Adrenal gland (tissue), 12 donors: Measurements from ENCODE around the gene PDGFRB. TPM values are rescaled to one million over a fixed set of nuclear protein-coding genes. Genes with fewer than 3 reads are reported as not detected.

Experiments
- DNase-seq, 7 donors: peaks; one replicate each; pipeline ENCODE4 v3.0.0-alpha.2; 2019 to 2020
- H3K27ac ChIP-seq, 5 donors: fragments of 200-600 bp; sonication (generic) in 4 of 5; 1 replicate in 3 of 5; 2 replicates in 2 of 5; pipeline versions ENCODE4 v1.5.1 to v1.8.0; 2016 to 2020; ENCODE audit warnings: mild to moderate bottlenecking in 1 of 5
- H3K27me3 ChIP-seq: fragments of 200-600 bp; 2 replicates; pipeline ENCODE4 v1.8.0; 2021
- H3K36me3 ChIP-seq, 2 donors: fragments of 200-600 bp; replicated peaks in 1 of 2; 1 replicate in 1 of 2; 2 replicates in 1 of 2; pipeline versions ENCODE4 v1.5.1 to v1.8.0; 2018 to 2022
- H3K4me1 ChIP-seq, 2 donors: fragments of 200-600 bp; replicated peaks in 1 of 2; 1 replicate in 1 of 2; 2 replicates in 1 of 2; pipeline versions ENCODE4 v1.5.1 to v1.8.0; 2018 to 2021
- H3K4me3 ChIP-seq, 4 donors: fragments of 200-600 bp; sonication (generic) in 3 of 4; one replicate each; pipeline ENCODE4 v1.5.1; 2016 to 2018
- H3K9me3 ChIP-seq, 3 donors: fragments of 200-600 bp; sonication (generic) in 1 of 3; replicated peaks in 1 of 3; 1 replicate in 2 of 3; 2 replicates in 1 of 3; pipeline versions ENCODE4 v1.5.1 to v1.8.0; 2016 to 2021
- CTCF ChIP-seq, 6 experiments: fragments of 450-650 bp in 4 of 6; fragments of 200-600 bp in 2 of 6; sonication (generic) in 1 of 6; IDR thresholded peaks; 1 replicate in 5 of 6; 2 replicates in 1 of 6; pipeline versions ENCODE4 v1.5.1 to v1.8.0; 2016 to 2021; ENCODE audit warnings: antibody characterized with exemption in 6 of 6, mild to moderate bottlenecking in 2 of 6, moderate library complexity in 1 of 6
- POLR2A ChIP-seq, 2 donors: fragments of 450-650 bp; IDR thresholded peaks; one replicate each; pipeline ENCODE4 v1.6.1; 2017; ENCODE audit warnings: antibody characterized with exemption in 2 of 2, mild to moderate bottlenecking in 2 of 2, moderate library complexity in 1 of 2
- WGBS, 4 donors: extraction: QIAGEN DNeasy Blood & Tissue Kit in 2 of 4; methylation state at CpG; one replicate each; pipeline versions ENCODE4 v1.1.5 to v1.1.7; 2013 to 2017; 5-methylcytosine and 5-hydroxymethylcytosine counted together
- intact Hi-C, 2 donors: fragments of 100-400 bp; cut with DNase I; formaldehyde crosslinking; loops; one replicate each; pipeline versions ENCODE4 v1.14.1 to v1.15.0; 2022 to 2023
- polyA plus RNA-seq, 3 donors: library from polyadenylated mRNA; stranded (reverse); fragments of 200-250 nt in 2 of 3; fragments of 350-450 nt in 1 of 3; fragmentation: Illumina TruSeq in 1 of 3; extraction: RNeasy Lipid Tissue Mini Kit (QIAGEN cat#74804) in 1 of 3; gene quantifications; one replicate each; pipeline ENCODE4 v1.2.3, GENCODE V29; 2013 to 2014
- total RNA-seq, 9 donors: library from RNA; depleted of rRNA in 4 of 9; stranded (reverse); fragments of >200 nt in 4 of 9; fragments of 120-200 nt in 1 of 9; fragmentation: NEBNext Ultra II Directional in 1 of 9; extraction: Animal tissue kit (Norgen Biotek cat#: 25700) in 1 of 9; gene quantifications; one replicate each; pipeline versions ENCODE4 v1.1.0 to v1.2.4, GENCODE V29; 2013 to 2023
- donor health status: healthy with polysubstance abuse.
- donor health status: Bipolar disorder and iron deficiency.
- donor health status: DM: yes; HTN: yes; CAD: no.
- donor health status: DM: no; HTN: no; CAD: no.
- donor health status: DM: no; HTN: no; CAD: no.
- donor health status: DM: yes; HTN: yes; CAD: no.

Gene PDGFRB
- total and polyA plus RNA-seq, 12 donors = 21.3 to 188 (median 73.1) TPM

- Histone ChIP-seq H3K27ac (peak overlapping the region in 1 of 5 donors; percentile 44), H3K4me3 (no peak overlapping the region), H3K36me3 (peaks cover 0 to 9% of the 10 kb centered on the region in 2 donors), H3K9me3 (no peaks in the 10 kb centered on the region), H3K27me3 (no peaks in the 10 kb centered on the region), H3K4me1 (no peaks in the 10 kb centered on the region)
- no peak for DNase-seq
- TF ChIP-seq POLR2A (IDR thresholded peaks at IDR 0.05) (no peak), CTCF (IDR thresholded peaks at IDR 0.05) (no peak)
- WGBS, 4 donors = 89 to 100% (median 95%) methylated on average over 5 to 10 of the region's 10 CpGs
- intact Hi-C loops = no loop called here
Observed at GRCh38 chr5:150125334-150125733, 30.3 kb downstream of the PDGFRB start.

DNA sequence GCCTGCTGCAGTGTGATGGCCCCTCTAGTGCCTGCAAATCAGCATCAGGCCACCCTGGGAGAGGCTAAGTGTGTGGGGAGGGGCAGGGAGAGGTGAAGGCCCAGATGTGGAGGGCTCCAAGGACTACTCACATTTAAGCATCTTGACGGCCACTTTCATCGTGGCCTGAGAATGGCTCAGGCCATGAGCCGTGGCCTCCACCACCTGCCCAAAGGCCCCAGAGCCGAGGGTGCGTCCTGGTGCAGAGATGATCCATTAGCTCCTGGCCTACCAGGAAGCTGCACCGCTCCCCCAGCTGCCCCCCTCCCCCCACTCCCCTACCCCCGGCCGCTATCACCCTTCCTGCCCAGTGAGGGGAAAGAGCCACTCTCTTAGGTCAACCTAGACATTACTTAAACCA, 31.0 kb downstream of the PDGFRB start:
- 80 to 87% (median 86%) methylated on average over 5 to 8 of the region's 8 CpGs for WGBS, 4 donors
- no peaks in the 10 kb centered on the region for H3K4me1 ChIP-seq
- no peaks in the 10 kb centered on the region for H3K27me3 ChIP-seq
- H3K4me3 ChIP-seq = no peak overlapping the region
- no peak for DNase-seq
- H3K27ac ChIP-seq = no peak overlapping the region
- H3K9me3 ChIP-seq = no peaks in the 10 kb centered on the region
- H3K36me3 ChIP-seq = peaks cover 0 to 9% of the 10 kb centered on the region in 2 donors
- intact Hi-C loops = no loop called here
- TF ChIP-seq POLR2A (IDR thresholded peaks at IDR 0.05) = no peak
- TF ChIP-seq CTCF (IDR thresholded peaks at IDR 0.05) = no peak

DNA sequence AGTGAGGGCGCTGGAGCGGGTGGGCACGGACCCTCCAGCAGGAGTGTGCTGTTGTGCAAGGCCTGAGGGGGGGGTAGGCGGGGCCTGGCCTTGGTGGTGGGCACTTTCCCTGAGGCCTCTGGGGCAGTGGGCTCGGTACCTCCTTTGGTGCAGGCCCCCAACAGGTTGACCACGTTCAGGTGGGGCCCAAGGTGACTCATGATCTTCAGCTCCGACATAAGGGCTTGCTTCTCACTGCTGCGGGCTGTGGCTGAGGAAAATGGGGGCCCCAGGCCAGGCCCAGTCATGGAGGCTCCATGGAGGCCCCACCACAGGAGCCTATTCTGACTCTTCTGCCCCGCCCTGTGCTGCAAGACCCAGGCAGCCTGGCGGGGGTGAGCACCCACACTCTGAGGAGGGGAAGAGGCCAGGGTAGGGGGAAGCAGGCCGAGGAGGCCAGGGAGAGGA, 31.5 kb downstream of the PDGFRB start:
- Histone ChIP-seq H3K27ac (no peak overlapping the region), H3K4me3 (no peak overlapping the region), H3K9me3 (no peaks in the 10 kb centered on the region), H3K36me3 (peaks cover 0 to 9% of the 10 kb centered on the region in 2 donors), H3K27me3 (no peaks in the 10 kb centered on the region), H3K4me1 (no peaks in the 10 kb centered on the region)
- DNase-seq = no peak
- WGBS, 4 donors = 77 to 84% (median 83%) methylated on average over 6 to 11 of the region's 11 CpGs
- no peak for TF ChIP-seq CTCF (IDR thresholded peaks at IDR 0.05)
- TF ChIP-seq POLR2A (IDR thresholded peaks at IDR 0.05) = no peak
- intact Hi-C loops = no loop called here

DNA sequence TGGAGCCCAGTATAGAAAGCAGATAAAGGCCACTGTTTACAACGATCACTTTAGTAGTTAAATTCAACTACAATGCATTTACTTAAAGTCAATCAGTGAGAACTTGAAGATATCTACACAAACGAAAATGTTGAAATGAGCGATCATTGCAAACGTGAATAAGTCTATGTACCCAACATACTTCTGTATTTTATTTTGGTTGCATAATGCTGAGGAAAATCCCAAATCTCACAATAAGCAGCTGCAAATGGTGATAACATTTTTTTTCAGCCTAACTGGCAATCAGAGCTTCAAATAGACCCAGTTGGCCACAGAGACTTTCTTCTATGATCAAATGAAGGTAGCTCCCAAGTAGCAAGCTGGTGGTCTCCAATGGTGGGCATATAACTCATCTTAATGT, 32.1 kb downstream of the PDGFRB start:
- Histone ChIP-seq H3K9me3 (no peaks in the 10 kb centered on the region), H3K36me3 (peaks cover 0 to 9% of the 10 kb centered on the region in 2 donors), H3K27ac (no peak overlapping the region), H3K4me1 (no peaks in the 10 kb centered on the region), H3K4me3 (no peak overlapping the region), H3K27me3 (no peaks in the 10 kb centered on the region)
- intact Hi-C loops = no loop called here
- TF ChIP-seq POLR2A (IDR thresholded peaks at IDR 0.05) (no peak), CTCF (IDR thresholded peaks at IDR 0.05) (no peak)
- 71 to 74% (median 72%) methylated on average over 4 of the region's 4 CpGs for WGBS, 4 donors
- DNase-seq = no peak
